HEK293T (cell line): ENCODE data around the gene ELOVL3.

Source experiments
- BHLHE40 ChIP-seq: fragments of 450-650 bp; IDR thresholded peaks from 2 replicates; pipeline ENCODE4 v1.6.1; 2016; ENCODE audit warnings: mild to moderate bottlenecking, moderate library complexity, borderline replicate concordance
- ELF4 ChIP-seq: fragments of 450-650 bp; IDR thresholded peaks from 2 replicates; pipeline ENCODE4 v1.6.1; 2017; ENCODE audit warnings: antibody characterized with exemption
- FOXA1 ChIP-seq: fragments of 450-650 bp; IDR thresholded peaks from 2 replicates; pipeline ENCODE4 v1.6.1; 2016; ENCODE audit warnings: mild to moderate bottlenecking
- HDGF ChIP-seq: fragments of 450-650 bp; IDR thresholded peaks from 2 replicates; pipeline ENCODE4 v1.6.1; 2017; ENCODE audit warnings: antibody characterized with exemption, borderline replicate concordance
- NFRKB ChIP-seq: fragments of 450-650 bp; IDR thresholded peaks from 2 replicates; pipeline ENCODE4 v1.6.1; 2016; ENCODE audit warnings: mild to moderate bottlenecking, moderate library complexity
- SP1 ChIP-seq: fragments of 450-650 bp; IDR thresholded peaks from 2 replicates; pipeline ENCODE4 v1.6.1; 2017
- SUZ12 ChIP-seq: fragments of 450-650 bp; IDR thresholded peaks from 2 replicates; pipeline ENCODE4 v1.6.1; 2016; ENCODE audit warnings: mild to moderate bottlenecking
- TARDBP ChIP-seq: fragments of 450-650 bp; IDR thresholded peaks from 2 replicates; pipeline ENCODE4 v1.6.1; 2016
- ZNF384 ChIP-seq: fragments of 450-650 bp; IDR thresholded peaks from 2 replicates; pipeline ENCODE4 v1.6.1; 2016

- TF ChIP-seq BHLHE40 (no peak), HDGF (no peak), ZNF384 (no peak), SUZ12 (no peak), SP1 (no peak), ELF4 (no peak), TARDBP (no peak), NFRKB (no peak), FOXA1 (no peak)
Observed at GRCh38 chr10:102268375-102268888, 42.3 kb downstream of the ELOVL3 start.
